ENCODE measurements around the gene RBFA. TPM values are rescaled to one million over a fixed set of nuclear protein-coding genes. Genes with fewer than 3 reads are reported as not detected.

RBFA gene
- total RNA-seq, 3 donors from 2014 or later: 35.2 to 42.3 (median 40.5) TPM

DNA sequence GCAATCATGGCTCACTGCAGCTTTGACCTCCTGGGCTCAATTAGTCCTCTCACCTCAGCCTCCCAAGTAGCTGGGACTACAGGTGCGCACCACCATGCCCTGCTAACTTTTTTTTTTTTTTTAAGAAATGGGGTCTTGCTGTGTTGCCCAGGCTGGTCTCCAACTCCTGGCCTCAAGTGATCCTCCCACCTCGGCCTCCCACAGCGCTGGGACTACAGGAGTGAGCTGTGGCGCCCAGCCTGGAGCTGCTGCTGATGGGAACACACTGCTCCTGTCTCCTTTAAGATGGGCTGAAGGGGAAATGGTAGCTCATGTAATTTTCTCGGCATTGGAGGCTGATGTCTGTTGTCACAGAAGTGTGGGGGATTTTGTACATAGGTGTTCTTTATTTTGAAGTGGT, 39.9 kb downstream of the RBFA start:
- no peaks in the 10 kb centered on the region for H3K36me3 ChIP-seq
- H3K4me1 ChIP-seq: no peaks in the 10 kb centered on the region
- no peaks in the 10 kb centered on the region for H3K9me3 ChIP-seq
- H3K4me3 ChIP-seq: no peak overlapping the region
- no peaks in the 10 kb centered on the region for H3K27me3 ChIP-seq
- TF ChIP-seq POLR2A (IDR thresholded peaks at IDR 0.05) (no peak), POLR2AphosphoS5 (IDR thresholded peaks at IDR 0.05) (no peak)
- TF ChIP-seq, protein P1, sequence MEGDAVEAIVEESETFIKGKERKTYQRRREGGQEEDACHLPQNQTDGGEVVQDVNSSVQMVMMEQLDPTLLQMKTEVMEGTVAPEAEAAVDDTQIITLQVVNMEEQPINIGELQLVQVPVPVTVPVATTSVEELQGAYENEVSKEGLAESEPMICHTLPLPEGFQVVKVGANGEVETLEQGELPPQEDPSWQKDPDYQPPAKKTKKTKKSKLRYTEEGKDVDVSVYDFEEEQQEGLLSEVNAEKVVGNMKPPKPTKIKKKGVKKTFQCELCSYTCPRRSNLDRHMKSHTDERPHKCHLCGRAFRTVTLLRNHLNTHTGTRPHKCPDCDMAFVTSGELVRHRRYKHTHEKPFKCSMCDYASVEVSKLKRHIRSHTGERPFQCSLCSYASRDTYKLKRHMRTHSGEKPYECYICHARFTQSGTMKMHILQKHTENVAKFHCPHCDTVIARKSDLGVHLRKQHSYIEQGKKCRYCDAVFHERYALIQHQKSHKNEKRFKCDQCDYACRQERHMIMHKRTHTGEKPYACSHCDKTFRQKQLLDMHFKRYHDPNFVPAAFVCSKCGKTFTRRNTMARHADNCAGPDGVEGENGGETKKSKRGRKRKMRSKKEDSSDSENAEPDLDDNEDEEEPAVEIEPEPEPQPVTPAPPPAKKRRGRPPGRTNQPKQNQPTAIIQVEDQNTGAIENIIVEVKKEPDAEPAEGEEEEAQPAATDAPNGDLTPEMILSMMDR (IDR thresholded peaks at IDR 0.05): no peak
- H3K27ac ChIP-seq: no peak overlapping the region
- intact Hi-C loops (cut with DNase I; ENCODE audit: low total_unique reads): no loop called here
- no peak for DNase-seq (ENCODE audit: low spot score in 2 of 2)

DNA sequence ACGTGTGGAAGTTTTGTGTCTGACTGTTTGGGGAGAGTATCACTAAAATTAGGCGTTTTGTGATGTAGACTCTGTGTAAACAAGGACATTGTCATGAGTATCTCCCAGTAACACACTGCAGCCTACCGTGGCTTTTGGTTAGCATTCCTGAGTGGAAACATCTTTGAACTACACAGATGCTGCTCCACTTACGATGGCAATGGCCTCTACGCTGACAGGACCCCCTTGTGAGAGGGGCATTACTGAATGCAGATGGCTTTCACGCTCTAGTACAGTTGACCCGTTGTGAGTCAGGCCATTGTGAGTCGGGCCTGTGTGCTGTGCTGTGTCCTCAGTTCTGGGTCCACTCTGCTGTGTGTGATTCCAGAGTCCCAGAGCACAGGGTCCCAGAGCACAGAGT, 40.5 kb downstream of the RBFA start:
- Histone ChIP-seq H3K9me3 (no peaks in the 10 kb centered on the region), H3K27ac (no peak overlapping the region), H3K27me3 (no peaks in the 10 kb centered on the region), H3K4me1 (no peaks in the 10 kb centered on the region), H3K4me3 (no peak overlapping the region), H3K36me3 (no peaks in the 10 kb centered on the region)
- intact Hi-C loops (cut with DNase I; ENCODE audit: low total_unique reads): no loop called here
- DNase-seq (ENCODE audit: low spot score in 2 of 2): no peak
- TF ChIP-seq POLR2AphosphoS5 (IDR thresholded peaks at IDR 0.05): no peak
- TF ChIP-seq, protein P1 (IDR thresholded peaks at IDR 0.05): no peak
- TF ChIP-seq POLR2A (IDR thresholded peaks at IDR 0.05): no peak

DNA sequence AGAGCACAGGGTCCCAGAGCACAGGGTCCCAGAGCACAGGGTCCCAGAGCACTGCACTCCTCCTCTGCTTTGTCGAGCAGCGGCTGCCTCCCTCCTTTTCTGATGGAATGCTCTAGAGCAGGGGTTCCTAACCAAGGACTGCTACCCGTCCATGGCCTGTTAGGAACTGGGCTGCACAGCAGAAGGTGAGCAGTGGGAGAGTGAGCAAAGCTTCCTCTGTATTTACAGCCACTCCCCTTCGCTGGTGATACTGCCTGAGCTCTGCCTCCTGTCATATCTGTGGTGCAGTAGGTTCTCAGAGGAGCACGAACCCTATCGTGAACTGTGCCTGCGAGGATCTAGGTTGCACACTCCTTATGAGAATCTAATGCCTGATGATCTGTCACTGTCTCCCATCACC, 41.7 kb downstream of the RBFA start:
- H3K4me1 ChIP-seq: no peaks in the 10 kb centered on the region
- DNase-seq (ENCODE audit: low spot score in 2 of 2): no peak
- no peaks in the 10 kb centered on the region for H3K36me3 ChIP-seq
- no peaks in the 10 kb centered on the region for H3K27me3 ChIP-seq
- no peak overlapping the region for H3K27ac ChIP-seq
- H3K4me3 ChIP-seq: no peak overlapping the region
- H3K9me3 ChIP-seq: no peaks in the 10 kb centered on the region
- TF ChIP-seq, protein P1 (IDR thresholded peaks at IDR 0.05): no peak
- TF ChIP-seq POLR2A (IDR thresholded peaks at IDR 0.05) (no peak), POLR2AphosphoS5 (IDR thresholded peaks at IDR 0.05) (no peak)
- intact Hi-C loops (cut with DNase I; ENCODE audit: low total_unique reads): no loop called here

DNA sequence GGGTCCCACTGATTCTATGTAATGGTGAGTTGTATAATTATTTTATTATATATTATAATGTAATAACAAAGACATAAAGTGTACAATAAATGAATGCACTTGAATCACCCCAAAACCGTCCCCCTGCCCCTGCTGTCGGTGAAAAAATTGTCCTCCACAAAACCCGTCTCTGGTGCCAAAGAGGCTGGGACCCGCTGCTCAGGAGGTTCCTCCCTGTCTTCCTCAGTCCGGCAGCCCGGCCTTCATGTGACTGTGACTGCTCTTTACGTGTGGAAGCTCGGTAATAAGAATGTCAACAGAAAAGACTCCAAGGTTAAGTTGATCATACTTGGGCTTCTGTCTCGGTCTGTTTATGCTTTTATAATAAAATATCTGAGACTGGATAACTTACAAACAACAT, 42.1 kb downstream of the RBFA start:
- Histone ChIP-seq H3K27ac (no peak overlapping the region), H3K36me3 (no peaks in the 10 kb centered on the region), H3K4me3 (no peak overlapping the region), H3K9me3 (no peaks in the 10 kb centered on the region), H3K27me3 (no peaks in the 10 kb centered on the region), H3K4me1 (no peaks in the 10 kb centered on the region)
- no peak for TF ChIP-seq POLR2A (IDR thresholded peaks at IDR 0.05)
- TF ChIP-seq, protein P1 (IDR thresholded peaks at IDR 0.05): no peak
- no peak for TF ChIP-seq POLR2AphosphoS5 (IDR thresholded peaks at IDR 0.05)
- intact Hi-C loops (cut with DNase I; ENCODE audit: low total_unique reads): no loop called here
- DNase-seq (ENCODE audit: low spot score in 2 of 2): no peak

DNA sequence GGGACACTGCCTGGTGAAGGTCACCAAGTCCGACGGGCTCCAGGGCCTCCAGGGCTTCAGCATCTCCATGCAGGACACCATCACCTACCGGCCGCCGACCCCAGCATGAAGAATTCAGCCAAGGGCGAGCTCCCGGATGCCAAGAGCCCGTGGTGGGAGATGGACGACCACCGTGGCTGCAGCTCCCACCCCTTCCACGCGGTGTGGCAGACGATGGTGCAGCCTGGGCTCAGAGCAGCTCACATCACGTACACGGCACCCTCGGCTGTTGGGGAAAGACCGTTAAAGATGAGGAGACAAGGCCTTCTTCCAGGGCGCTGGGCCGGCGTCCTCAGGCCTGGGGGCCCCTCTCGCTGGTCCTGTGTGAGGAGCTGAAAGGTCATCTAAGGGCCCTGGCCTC, 43.6 kb downstream of the RBFA start:
- Histone ChIP-seq H3K36me3 (no peaks in the 10 kb centered on the region), H3K4me1 (no peaks in the 10 kb centered on the region), H3K27ac (no peak overlapping the region), H3K4me3 (no peak overlapping the region), H3K27me3 (no peaks in the 10 kb centered on the region), H3K9me3 (no peaks in the 10 kb centered on the region)
- no peak for DNase-seq (ENCODE audit: low spot score in 2 of 2)
- TF ChIP-seq, protein P1 (IDR thresholded peaks at IDR 0.05): no peak
- TF ChIP-seq POLR2A (IDR thresholded peaks at IDR 0.05): no peak
- TF ChIP-seq POLR2AphosphoS5 (IDR thresholded peaks at IDR 0.05): no peak
- intact Hi-C loops (cut with DNase I; ENCODE audit: low total_unique reads): no loop called here

Other genes with a start within 250 kb of the RBFA start
- gene KCNG2, start 236.5 kb upstream of the RBFA start, total RNA-seq: 1 to 10 TPM in 1 of 3 donors, under 1 TPM in 2; 0.32 to 1.6 (median 0.66) TPM
- 100 to 1,000 TPM in 1 of 3 donors, 10 to 100 TPM in 2; 45.2 to 141 (median 65.9) TPM for gene SLC66A2, start 82.8 kb upstream of the RBFA start, total RNA-seq
- 10 to 100 TPM; 24.6 to 42.1 (median 38.3) TPM for gene HSBP1L1, start 69.8 kb upstream of the RBFA start, total RNA-seq
- 10 to 100 TPM; 21.4 to 39.2 (median 23.9) TPM for gene TXNL4A, start 45.9 kb upstream of the RBFA start, total RNA-seq
- gene ADNP2, start 74.8 kb downstream of the RBFA start, total RNA-seq: 10 to 100 TPM; 15.7 to 20.3 (median 20.1) TPM
- gene PARD6G, start 213.1 kb downstream of the RBFA start, total RNA-seq: 10 to 100 TPM in 2 of 3 donors, 1 to 10 TPM in 1; 1.9 to 14.4 (median 13.8) TPM